Stimulated activated CD8-positive, alpha-beta memory T cell treated with anti-CD3 and anti-CD28 coated beads, Interleukin-2, amount 100 ng/mL, for 1 hour (primary cell): ENCODE measurements around the gene HACE1.
"Not testable (repeated sequence)": the region's sequence is repeated elsewhere in the genome, so short reads cannot be mapped to it uniquely, and the experiment has no call there.

Source experiments
- DNase-seq, 2 donors: peaks; one replicate each; pipeline ENCODE4 v3.0.0-alpha.2; 2020; ENCODE audit warnings: low read depth in 2 of 2

Gene HACE1

GRCh38 chr6:104737567-104737966 lies 122.2 kb downstream of the HACE1 start:
- DNase-seq = not testable (repeated sequence)

DNA sequence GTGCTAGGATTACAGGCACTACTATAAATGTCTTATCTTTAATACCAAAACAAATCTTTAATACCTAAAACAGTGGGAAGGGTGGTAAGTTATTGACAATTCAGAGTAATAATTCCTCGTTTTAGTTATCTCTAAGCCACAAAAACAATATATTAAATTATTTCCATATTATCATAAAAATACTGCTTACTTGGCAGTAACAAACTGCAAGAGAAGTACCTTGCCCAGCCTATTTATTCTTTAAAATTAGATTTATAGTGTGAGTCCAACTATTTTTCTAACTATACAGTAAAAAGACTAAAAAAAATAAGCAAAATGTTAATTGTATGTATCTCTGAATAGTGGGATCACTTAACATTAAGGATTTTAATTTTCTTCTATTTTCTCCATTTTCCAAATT lies 123.2 kb downstream of the HACE1 start:
- DNase-seq = no peak

- DNase-seq = no peak
Measured at GRCh38 chr6:104730450-104730849, 129.3 kb downstream of the HACE1 start.

- DNase-seq = no peak
Measured at GRCh38 chr6:104729433-104729832, 130.3 kb downstream of the HACE1 start.

- no peak for DNase-seq
Measured at GRCh38 chr6:104728448-104728847, 131.3 kb downstream of the HACE1 start.

DNA sequence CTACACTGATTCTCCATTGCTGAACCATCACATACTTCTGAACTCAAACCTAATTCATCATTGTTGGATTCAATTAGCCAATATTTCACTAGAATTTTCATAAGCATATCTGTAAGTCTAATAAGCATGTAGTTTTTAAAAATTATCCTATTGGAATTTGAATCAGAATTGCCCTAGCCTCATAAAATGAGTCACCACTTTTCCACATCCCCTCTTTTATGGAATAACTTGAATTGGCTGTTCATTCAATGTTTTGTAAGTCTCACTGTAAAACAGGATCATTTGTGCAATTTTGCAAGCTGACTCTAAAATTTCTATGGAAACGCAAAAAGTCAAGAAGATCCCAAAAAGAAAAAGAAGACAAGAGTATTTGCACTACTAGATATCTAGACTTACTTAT lies 141.0 kb downstream of the HACE1 start:
- no peak for DNase-seq

GRCh38 chr6:104716858-104717257 lies 142.9 kb downstream of the HACE1 start:
- DNase-seq = no peak

GRCh38 chr6:104714796-104715195 lies 144.9 kb downstream of the HACE1 start:
- DNase-seq = no peak

- no peak for DNase-seq
Measured at GRCh38 chr6:104713982-104714381, 145.7 kb downstream of the HACE1 start.

DNA sequence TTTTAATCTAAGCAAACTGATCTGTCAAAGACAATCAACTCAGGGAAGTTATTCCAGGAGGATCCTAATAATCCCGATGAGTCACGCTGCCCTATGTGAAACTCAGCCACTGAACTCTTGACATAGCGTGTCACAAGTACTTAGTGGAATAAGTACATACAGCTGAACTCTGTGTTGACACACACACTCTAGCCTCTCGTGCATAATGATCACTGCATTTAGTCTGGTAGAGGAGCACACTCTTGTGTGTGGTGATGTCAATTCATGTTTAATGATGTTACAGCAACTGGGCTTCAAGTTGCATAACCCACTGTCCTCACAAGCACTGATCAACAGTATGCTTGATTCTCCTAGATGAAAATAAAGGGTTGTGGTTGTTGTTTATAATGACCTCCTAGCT lies 148.3 kb downstream of the HACE1 start:
- DNase-seq = no peak

DNA sequence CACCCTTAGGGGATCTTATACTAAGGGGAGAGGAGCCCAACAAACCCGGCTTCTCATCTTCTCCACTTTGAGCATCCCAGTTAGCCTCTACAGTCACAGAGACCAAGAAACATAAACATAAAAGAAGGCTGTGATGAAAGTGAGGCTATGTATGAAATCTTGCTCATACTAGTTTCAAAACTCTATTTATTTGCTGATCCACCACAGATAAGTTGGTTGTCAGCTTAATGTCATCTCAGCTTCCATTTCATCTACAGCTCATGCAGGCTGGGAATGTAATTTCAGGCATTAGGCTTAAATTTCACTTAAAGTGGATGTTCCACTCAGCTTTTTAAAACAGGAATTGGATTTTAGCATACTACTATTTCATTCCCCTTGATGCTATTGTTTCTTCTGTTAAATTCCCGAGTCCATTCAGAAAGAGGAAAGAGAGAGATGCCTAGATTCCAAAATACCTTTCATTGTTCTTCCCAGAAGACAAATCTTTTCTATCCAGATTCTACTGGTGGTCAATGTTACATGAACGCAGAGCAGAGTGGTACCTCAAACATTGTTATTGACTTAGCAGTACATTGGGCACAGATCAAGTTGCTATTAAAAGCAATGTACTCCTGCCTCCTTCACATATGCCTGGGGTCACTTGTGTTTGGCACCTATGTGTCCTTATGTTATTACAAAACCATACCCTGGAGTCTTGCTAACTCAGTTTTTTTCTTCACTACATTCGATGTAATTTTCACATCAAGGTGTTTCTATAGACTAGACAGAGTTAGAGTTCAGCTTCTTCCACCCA lies 149.0 kb downstream of the HACE1 start:
- DNase-seq = no peak

DNA sequence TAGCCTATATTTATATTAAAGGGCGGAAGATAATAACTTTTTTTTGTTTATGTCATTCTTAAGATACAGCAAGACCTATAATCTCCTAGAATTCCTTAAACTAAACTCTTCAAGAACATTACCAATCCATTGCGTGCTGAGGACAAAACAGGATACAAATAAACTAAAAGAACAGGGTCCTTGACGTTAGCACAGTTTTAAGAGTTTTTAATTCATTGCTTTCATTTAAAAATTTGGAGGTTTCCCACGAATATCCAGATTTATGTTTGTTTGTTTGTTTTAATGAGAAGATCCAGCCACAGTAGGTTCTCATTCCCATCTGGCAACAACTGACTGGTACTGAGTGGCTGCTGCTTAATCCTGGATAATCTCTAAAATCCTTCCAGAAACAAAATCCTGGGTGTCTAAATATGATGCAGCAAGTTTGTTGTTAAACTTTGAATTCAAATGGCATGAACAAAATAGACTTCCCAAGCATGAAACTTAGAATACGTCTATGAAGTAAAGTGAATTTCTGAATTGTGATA lies 153.7 kb downstream of the HACE1 start:
- DNase-seq = no peak

GRCh38 chr6:104705095-104705707 lies 154.5 kb downstream of the HACE1 start:
- peak in 1 of 2 donors; percentile 9 for DNase-seq

- DNase-seq = no peak
Measured at GRCh38 chr6:104704191-104704590, 155.5 kb downstream of the HACE1 start.

DNA sequence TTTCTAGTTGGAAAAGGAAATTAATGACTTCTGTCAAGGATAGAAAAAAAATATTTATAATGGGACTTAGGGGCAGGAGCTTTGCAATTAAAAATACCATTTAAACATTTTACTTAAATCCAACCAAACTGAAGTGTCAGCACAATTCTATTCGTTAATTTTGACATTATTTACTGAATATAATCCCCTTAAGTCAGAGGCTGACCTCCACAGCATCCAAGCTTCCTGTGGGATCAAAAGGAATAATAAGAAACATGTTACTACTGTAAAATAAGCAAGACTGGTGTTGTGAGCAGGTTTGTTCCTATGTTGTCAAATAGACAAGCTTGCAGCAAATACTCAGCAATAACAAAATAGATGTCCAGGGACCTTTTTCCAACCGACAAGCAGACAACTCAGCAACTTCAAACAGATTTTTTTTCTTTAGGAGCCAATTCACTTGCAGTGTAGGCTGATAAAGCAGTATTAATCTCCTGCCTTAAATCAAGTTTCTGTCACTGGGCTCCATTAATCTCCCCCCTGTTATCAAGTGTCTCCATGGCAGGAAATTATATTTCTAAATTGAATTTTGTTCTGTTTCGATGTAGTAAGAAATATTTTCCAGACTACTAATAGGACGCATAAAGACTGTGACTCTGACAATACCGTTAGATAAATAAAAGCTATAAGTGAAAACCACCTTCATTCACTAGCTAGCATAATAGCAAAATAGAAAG lies 157.4 kb downstream of the HACE1 start:
- no peak for DNase-seq

- DNase-seq = no peak
Measured at GRCh38 chr6:104700371-104701185, 159.1 kb downstream of the HACE1 start.

DNA sequence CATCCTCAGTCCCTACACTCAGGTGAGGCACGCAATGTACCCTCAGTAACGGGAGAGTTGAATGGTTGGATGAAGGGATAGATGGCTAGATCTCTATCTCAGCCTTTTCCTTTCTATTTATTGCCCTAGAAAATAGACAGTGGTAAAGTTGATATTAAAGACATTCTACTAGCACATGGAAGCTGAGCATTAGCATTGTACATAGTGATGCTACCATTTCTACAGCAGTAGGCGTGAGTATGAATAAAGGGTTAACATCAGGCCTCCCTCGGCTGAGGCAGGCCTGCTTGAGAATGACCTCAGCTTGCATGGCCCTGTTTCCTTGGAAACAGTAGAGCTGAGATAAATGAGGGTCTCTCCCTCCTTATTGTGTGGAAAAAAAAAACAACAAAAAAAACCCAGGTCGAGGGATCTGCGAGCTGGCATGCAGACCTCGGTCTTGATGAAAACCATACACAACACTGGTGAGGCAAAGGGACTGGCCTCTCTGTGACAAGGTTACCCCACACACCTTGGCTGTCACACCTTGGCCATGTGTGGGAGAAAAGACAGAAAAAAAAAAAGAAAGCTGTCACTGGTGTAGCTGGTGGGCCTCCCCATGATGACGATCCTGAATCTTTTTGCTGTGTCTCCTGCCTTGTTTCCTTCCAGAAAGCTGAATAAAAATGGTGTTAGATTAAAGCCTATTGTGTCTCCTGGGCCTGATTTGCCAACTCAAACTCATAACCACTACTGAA lies 160.0 kb downstream of the HACE1 start:
- DNase-seq = no peak

DNA sequence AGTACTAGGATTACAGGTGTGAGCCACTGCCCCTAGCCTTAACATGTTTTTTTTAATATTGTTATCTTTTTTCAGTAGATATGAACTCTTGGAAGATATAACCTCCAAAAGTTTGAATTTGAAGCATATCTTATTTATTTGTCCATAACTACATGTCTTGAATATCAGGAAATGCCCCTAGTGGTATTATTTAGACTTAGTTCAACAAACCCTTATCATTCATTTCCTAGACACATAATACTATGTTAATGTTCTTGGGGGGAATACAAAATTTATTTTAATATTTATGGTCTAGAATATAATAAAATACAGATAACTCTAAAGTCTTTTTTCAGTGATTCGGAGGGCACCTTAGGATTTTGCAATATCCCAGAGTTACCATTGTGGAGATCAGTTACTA lies 160.7 kb downstream of the HACE1 start:
- DNase-seq = no peak

DNA sequence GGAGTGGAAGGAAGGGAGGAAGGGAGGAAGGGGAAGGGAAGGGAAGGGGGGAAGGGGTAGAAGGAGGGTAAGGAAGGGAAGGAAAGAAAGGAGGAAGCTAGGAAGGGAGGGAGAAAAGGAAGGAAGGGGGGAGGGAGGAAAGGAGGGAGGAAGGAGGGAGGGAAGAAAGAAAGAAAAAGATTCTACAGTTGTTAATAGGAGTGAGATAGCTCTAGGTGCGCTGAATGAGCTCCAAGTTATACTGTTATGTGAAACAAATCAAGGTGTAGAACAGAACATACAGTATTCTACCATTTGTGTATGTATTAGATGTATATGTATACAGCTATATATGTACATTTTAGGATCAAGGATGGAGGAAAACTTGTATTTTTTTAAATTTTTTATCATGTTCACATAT lies 167.7 kb downstream of the HACE1 start:
- DNase-seq = no peak

DNA sequence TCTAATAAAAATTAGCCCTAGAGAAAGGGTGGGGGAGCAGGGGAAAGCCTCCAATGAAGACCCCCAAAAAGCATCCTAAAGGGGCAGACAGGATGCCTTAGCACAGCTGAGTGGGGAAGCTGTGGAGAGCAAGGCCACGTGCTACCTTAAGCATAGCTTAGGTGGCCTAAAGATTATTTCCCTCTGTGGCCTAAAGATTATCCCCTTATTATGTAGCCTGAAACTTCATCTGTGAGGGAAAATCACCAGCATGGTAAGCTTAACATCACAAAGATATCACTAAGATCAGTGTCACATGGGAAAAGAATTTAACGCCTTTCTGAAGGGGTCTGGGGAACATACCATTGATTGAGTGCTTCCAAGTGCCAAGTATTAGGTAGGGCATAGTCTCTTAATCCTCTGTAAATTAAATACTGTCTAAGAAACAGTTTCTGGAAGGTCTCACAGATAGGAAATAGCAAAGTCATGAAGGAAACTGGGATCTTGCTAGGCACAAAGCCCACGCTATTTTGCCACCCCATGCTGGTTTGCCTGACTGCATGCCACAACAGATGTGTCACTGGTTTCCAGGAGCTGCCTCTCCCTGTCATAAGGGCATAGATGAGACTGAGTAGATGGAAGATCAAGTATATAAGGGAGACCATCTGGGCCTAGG lies 170.0 kb downstream of the HACE1 start:
- DNase-seq = no peak
